H1 (cell line): ENCODE measurements around the gene GCGR. TPM values are rescaled to one million over a fixed set of nuclear protein-coding genes. Genes with fewer than 3 reads are reported as not detected.

Experiments
- CTCF ChIA-PET: fragments of 300-600 bp; sonication (Branson Sonifier 250); formaldehyde crosslinking; loops from one replicate; lab custom pipeline; 2021; ENCODE audit not compliant: partially characterized antibody; lab: Charles Lee
- POLR2A ChIA-PET: fragments of 300-600 bp; sonication (Branson Sonifier 250); formaldehyde crosslinking; loops from one replicate; lab custom pipeline; 2021; ENCODE audit warnings: inconsistent platforms; ENCODE audit not compliant: partially characterized antibody; lab: Charles Lee
- DNase-seq, 2 experiments: peaks; one replicate each; pipeline versions ENCODE4 v3.0.0 to v3.0.0-alpha.2; 2010 to 2022; ENCODE audit warnings: low spot score in 2 of 2, low read depth in 1 of 2, mixed read lengths in 1 of 2
- FAIRE-seq: peaks from 2 replicates; lab custom pipeline; 2011; peaks lifted over from hg19 to GRCh38; lab: Jason Lieb, UNC
- H2AFZ ChIP-seq: 2 replicates; pipeline ENCODE4 v1.8.1; 2012; ENCODE audit warnings: low read length, inconsistent platforms
- H2AK5ac ChIP-seq: 2 replicates; pipeline ENCODE4 v1.6.1; 2013; ENCODE audit warnings: low read depth, low read length
- H2BK120ac ChIP-seq: replicated peaks from 2 replicates; pipeline ENCODE3; 2013; ENCODE audit warnings: low read depth, low read length, inconsistent platforms
- H2BK12ac ChIP-seq: 2 replicates; pipeline ENCODE4 v1.6.1; 2013; ENCODE audit warnings: low read depth, low read length
- H2BK15ac ChIP-seq: 2 replicates; pipeline ENCODE4 v1.6.1; 2013; ENCODE audit warnings: low read length
- H2BK20ac ChIP-seq: 2 replicates; pipeline ENCODE4 v1.6.1; 2013; ENCODE audit warnings: low read length
- H2BK5ac ChIP-seq: 2 replicates; pipeline ENCODE4 v1.6.1; 2013; ENCODE audit warnings: low read depth, low read length
- H3K14ac ChIP-seq: 2 replicates; pipeline ENCODE4 v1.6.1; 2013; ENCODE audit warnings: inconsistent platforms; ENCODE audit not compliant: insufficient read length
- H3K18ac ChIP-seq: 2 replicates; pipeline ENCODE4 v1.6.1; 2013; ENCODE audit warnings: low read length; ENCODE audit errors: extremely low read depth
- H3K23ac ChIP-seq: 2 replicates; pipeline ENCODE4 v1.6.1; 2013; ENCODE audit warnings: inconsistent platforms; ENCODE audit not compliant: insufficient read length
- H3K23me2 ChIP-seq: 2 replicates; pipeline ENCODE4 v1.6.1; 2013; ENCODE audit warnings: low read depth, low read length
- H3K27ac ChIP-seq: 2 replicates; pipeline ENCODE4 v1.6.1; 2011; ENCODE audit warnings: low read depth, low read length, inconsistent platforms
- H3K27me3 ChIP-seq, 4 experiments: replicated peaks in 1 of 4; 1 replicate in 1 of 4; 2 replicates in 3 of 4; pipeline versions ENCODE4 v1.6.1 to v1.8.1; 2011 to 2013; ENCODE audit warnings: low read length in 3 of 4, mild to moderate bottlenecking in 3 of 4, inconsistent platforms in 2 of 4, mixed read lengths in 2 of 4, moderate library complexity in 1 of 4; ENCODE audit not compliant: control insufficient read depth in 3 of 4, insufficient read depth in 3 of 4; ENCODE audit errors: extremely low read depth in 1 of 4
- H3K36me3 ChIP-seq, 4 experiments: 2 replicates each; pipeline versions ENCODE4 v1.6.1 to v1.8.1; 2011 to 2013; ENCODE audit warnings: mild to moderate bottlenecking in 4 of 4, low read length in 3 of 4, moderate library complexity in 2 of 4, control low read depth in 1 of 4, inconsistent platforms in 1 of 4; ENCODE audit not compliant: insufficient read depth in 4 of 4, control insufficient read depth in 2 of 4
- H3K4ac ChIP-seq: replicated peaks from 2 replicates; pipeline ENCODE3; 2013; ENCODE audit warnings: low read length, low read depth, mixed read lengths, inconsistent platforms; ENCODE audit not compliant: insufficient read length
- H3K4me1 ChIP-seq, 4 experiments: replicated peaks in 1 of 4; 1 replicate in 1 of 4; 2 replicates in 3 of 4; pipeline versions ENCODE4 v1.6.1 to v1.8.1; 2011 to 2013; ENCODE audit warnings: low read length in 3 of 4, inconsistent platforms in 2 of 4, mixed read lengths in 1 of 4; ENCODE audit not compliant: insufficient read depth in 4 of 4, control insufficient read depth in 3 of 4
- H3K4me2 ChIP-seq, 2 experiments: 2 replicates each; pipeline versions ENCODE4 v1.6.1 to v1.8.1; 2011 to 2013; ENCODE audit warnings: low read depth in 2 of 2, low read length in 2 of 2, control low read depth in 1 of 2, inconsistent platforms in 1 of 2, mild to moderate bottlenecking in 1 of 2; ENCODE audit not compliant: insufficient read depth in 1 of 2
- H3K4me3 ChIP-seq, 4 experiments: fragments of 200-600, 300-600 bp in 1 of 4; sonication (generic), shearing (Covaris generic), sonication (Bioruptor Twin) in 1 of 4; 2 replicates each; pipeline versions ENCODE4 v1.5.1 to v1.8.1; 2011 to 2016; ENCODE audit warnings: low read length in 4 of 4, low read depth in 3 of 4, control low read depth in 2 of 4, inconsistent platforms in 2 of 4, mild to moderate bottlenecking in 2 of 4, mixed read lengths in 1 of 4, moderate library complexity in 1 of 4; ENCODE audit not compliant: insufficient read depth in 2 of 4; ENCODE audit errors: extremely low read depth in 1 of 4
- H3K56ac ChIP-seq: replicated peaks from 2 replicates; pipeline ENCODE3; 2013; ENCODE audit warnings: low read depth, mild to moderate bottlenecking, mixed read lengths, low read length, inconsistent platforms; ENCODE audit not compliant: insufficient read length
- H3K79me1 ChIP-seq: 2 replicates; pipeline ENCODE4 v1.6.1; 2013; ENCODE audit warnings: low read depth, low read length, control low read depth
- H3K79me2 ChIP-seq, 2 experiments: 2 replicates each; pipeline versions ENCODE4 v1.6.1 to v1.8.1; 2012 to 2013; ENCODE audit warnings: low read length in 2 of 2, mild to moderate bottlenecking in 2 of 2, inconsistent platforms in 1 of 2; ENCODE audit not compliant: insufficient read depth in 2 of 2, control insufficient read depth in 1 of 2
- H3K9ac ChIP-seq, 4 experiments: replicated peaks in 1 of 4; 1 replicate in 1 of 4; 2 replicates in 3 of 4; pipeline versions ENCODE4 v1.6.1 to v1.8.1; 2011 to 2013; ENCODE audit warnings: low read depth in 3 of 4, low read length in 3 of 4, control low read depth in 2 of 4, mild to moderate bottlenecking in 2 of 4, moderate library complexity in 2 of 4, inconsistent platforms in 1 of 4; ENCODE audit errors: extremely low read depth in 1 of 4
- H3K9me3 ChIP-seq, 2 experiments: 2 replicates each; pipeline versions ENCODE4 v1.6.1 to v1.8.1; 2012 to 2013; ENCODE audit warnings: mild to moderate bottlenecking in 2 of 2, moderate library complexity in 2 of 2, control low read depth in 1 of 2, inconsistent platforms in 1 of 2, low read depth in 1 of 2, low read length in 1 of 2, mixed read lengths in 1 of 2; ENCODE audit not compliant: insufficient read depth in 2 of 2
- H4K20me1 ChIP-seq, 2 experiments: replicated peaks in 1 of 2; 2 replicates each; pipeline versions ENCODE3 to v1.8.1; 2011 to 2013; ENCODE audit warnings: inconsistent platforms in 2 of 2, low read length in 2 of 2, mild to moderate bottlenecking in 1 of 2; ENCODE audit not compliant: insufficient read depth in 2 of 2, control insufficient read depth in 1 of 2
- H4K5ac ChIP-seq: 2 replicates; pipeline ENCODE4 v1.6.1; 2013; ENCODE audit warnings: low read length, low read depth, mixed read lengths, inconsistent platforms; ENCODE audit not compliant: insufficient read length
- H4K8ac ChIP-seq: 2 replicates; pipeline ENCODE4 v1.8.0; 2013; ENCODE audit warnings: mild to moderate bottlenecking, moderate library complexity, low read length, inconsistent platforms; ENCODE audit not compliant: insufficient read depth; ENCODE audit errors: extremely low read depth
- H4K91ac ChIP-seq: replicated peaks from 2 replicates; pipeline ENCODE3; 2013; ENCODE audit warnings: low read length, mixed read lengths, inconsistent platforms; ENCODE audit not compliant: insufficient read length
- NRF1 ChIP-seq: IDR thresholded peaks from 2 replicates; pipeline ENCODE4 v1.6.1; 2011; ENCODE audit warnings: mild to moderate bottlenecking, low read depth, low read length, improper control_type of control experiment
- SIN3A ChIP-seq, 2 experiments: IDR thresholded peaks in 1 of 2; conservative IDR thresholded peaks in 1 of 2; 2 replicates each; pipeline ENCODE4 v1.6.1; 2011 to 2012; ENCODE audit warnings: low read length in 2 of 2, improper control_type of control experiment in 1 of 2, low read depth in 1 of 2, mild to moderate bottlenecking in 1 of 2
- WGBS, 2 experiments: shearing (Covaris generic) in 1 of 2; methylation state at CpG; one replicate each; pipeline versions ENCODE4 v1.1.6 to v1.1.7; 2013 to 2015; ENCODE audit warnings: low lambda C conversion rate in 2 of 2, mixed read lengths in 2 of 2, inconsistent platforms in 1 of 2, low coverage in 1 of 2, missing lambda C conversion rate in 1 of 2; ENCODE audit not compliant: insufficient replicate concordance in 2 of 2, insufficient coverage in 1 of 2, insufficient read length in 1 of 2; ENCODE audit errors: extremely low coverage in 1 of 2, missing lambda C conversion rate in 1 of 2; 5-methylcytosine and 5-hydroxymethylcytosine counted together
- polyA plus RNA-seq, 7 experiments: library from polyadenylated mRNA; depleted of rRNA in 3 of 7; stranded (reverse) in 5 of 7; unstranded in 2 of 7; fragments of >200 nt in 5 of 7; fragments of 200-250 nt in 2 of 7; gene quantifications; 1 replicate in 5 of 7; 2 replicates in 1 of 7; 4 replicates in 1 of 7; pipeline versions ENCODE4 v1.2.1 to v1.2.3, GENCODE V29; 2011 to 2013; ENCODE audit warnings: missing spikeins in 2 of 7, mixed read lengths in 2 of 7
- total RNA-seq: library from RNA; stranded (reverse); fragmentation: NEBNext Ultra II Directional; extraction: Animal tissue kit (Norgen Biotek cat#: 25700); gene quantifications from 2 replicates; pipeline ENCODE4 v1.2.1, GENCODE V29; 2021

The GCGR gene
- total and polyA plus RNA-seq, 2 of the 8 experiments (the other 6 are each of a cell fraction or from before 2014, with no cell fraction given) = 0.44 to 0.56 TPM

DNA sequence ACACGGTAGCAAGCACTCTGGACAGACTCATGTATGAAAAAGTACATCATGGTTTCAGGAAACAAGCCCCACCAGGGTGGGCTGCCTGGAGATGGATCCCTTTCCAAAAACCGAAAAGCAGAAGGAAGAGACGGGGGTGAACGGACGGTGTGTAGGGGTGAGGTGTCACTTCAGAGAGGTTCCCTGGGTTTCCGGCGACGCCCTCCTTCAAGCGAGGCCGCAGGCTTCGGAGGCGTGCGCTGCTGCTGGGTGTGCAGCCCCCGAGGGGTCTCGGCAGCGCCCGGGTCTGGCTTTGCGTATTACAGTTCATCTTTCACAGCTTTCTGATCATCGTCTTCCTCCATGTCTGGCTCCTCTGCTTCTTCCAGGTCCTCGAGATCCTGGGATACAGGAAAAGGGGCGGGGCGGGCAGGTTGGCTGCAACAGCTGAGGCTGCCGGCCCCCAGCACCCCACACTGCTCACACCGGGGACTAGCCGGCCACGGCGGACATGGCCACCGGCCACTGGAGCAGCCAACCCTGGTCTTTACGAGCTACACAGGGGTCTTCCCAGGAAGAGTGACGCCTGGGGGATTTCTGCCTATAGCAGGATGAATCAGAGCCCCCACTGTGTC, 39.9 kb downstream of the GCGR start:
- Histone ChIP-seq H3K79me2 (no peaks in the 10 kb centered on the region), H3K23me2 (no peaks in the 10 kb centered on the region), H3K23ac (no peak overlapping the region), H2BK5ac (no peak overlapping the region), H3K4ac (no peak overlapping the region), H2BK120ac (no peak overlapping the region), H3K27me3 (no peaks in the 10 kb centered on the region; a peak in 2 of 7 replicates), H3K9ac (no peak overlapping the region), H2AK5ac (no peak overlapping the region), H3K18ac (no peak overlapping the region), H4K91ac (no peak overlapping the region), H2BK20ac (no peak overlapping the region), H2BK12ac (no peak overlapping the region), H3K4me3 (no peak overlapping the region), H3K4me2 (no peak overlapping the region), H3K79me1 (no peaks in the 10 kb centered on the region), H3K36me3 (peaks cover 12 to 48% (median 34%) of the 10 kb centered on the region in 4 experiments), H3K4me1 (peaks cover 0 to 3% (median 0%) of the 10 kb centered on the region in 4 experiments; a peak in 2 of 7 replicates), H3K14ac (no peak overlapping the region), H4K5ac (no peak overlapping the region), H2BK15ac (no peak overlapping the region), H2AFZ (no peak overlapping the region), H4K20me1 (peaks cover 2 to 13% of the 10 kb centered on the region in 2 experiments), H3K56ac (no peak overlapping the region), H4K8ac (no peak overlapping the region), H3K9me3 (no peaks in the 10 kb centered on the region), H3K27ac (no peak overlapping the region)
- CTCF ChIA-PET = interaction anchor here (0.7 to 1.5 kb wide), 5 partner anchors 8 to 26 kb away, joined by 3 to 8 read pairs (median 3); no protein-coding TSS in a partner anchor
- DNase-seq = no peak
- no peak for FAIRE-seq
- 0 out of 4 replicates have a peak, but pooled peaks of 1 of the 2 experiments have one; percentile 15 for TF ChIP-seq SIN3A (conservative IDR thresholded peaks at IDR 0.05 in 1 of 2, IDR thresholded peaks at IDR 0.05 in 1 of 2; ENCODE audit: low read depth in 1 of 2, low read length in 2 of 2)
- no peak for TF ChIP-seq NRF1
- POLR2A ChIA-PET = interaction anchor here (0.9 to 5.7 kb wide), 9 partner anchors 9 to 142 kb away, joined by 3 to 37 read pairs (median 4); partner anchors contain the start of genes MCRIP1 and PPP1R27
- 94% methylated on average over 29 of the region's 30 CpGs; no CpG with 5 or more reads in 1 of the 2 experiments for whole genome bisulfite sequencing, 2 experiments
